ENCODE measurements around the gene CNN1. TPM values are rescaled to one million over a fixed set of nuclear protein-coding genes. Genes with fewer than 3 reads are reported as not detected.
A peak's percentile ranks its signal among the peaks of the same experiment; 100 is the strongest.

The CNN1 gene
- total RNA-seq, 1 donor from 2014 or later = 27.7 TPM

- no peaks in the 10 kb centered on the region for H3K36me3 Mint-ChIP-seq
- H3K27ac Mint-ChIP-seq = peak overlapping the region; percentile 63
- DNase-seq (ENCODE audit: low spot score in 2 of 2, unreplicated experiment in 2 of 2) = no peak
- H3K4me1 Mint-ChIP-seq = peaks cover 16% of the 10 kb centered on the region
- no peaks in the 10 kb centered on the region for H3K27me3 Mint-ChIP-seq (ENCODE audit: low read depth)
- no peak for TF ChIP-seq CTCF (IDR thresholded peaks at IDR 0.05; ENCODE audit: unreplicated experiment)
- H3K9me3 Mint-ChIP-seq = no peaks in the 10 kb centered on the region
- peak overlapping the region; percentile 67 for H3K4me3 Mint-ChIP-seq
These were observed 3.7 kb upstream of the CNN1 start for GRCh38 chr19:11534948-11535347.

- peak; percentile 87 to 94 for DNase-seq (ENCODE audit: low spot score in 2 of 2, unreplicated experiment in 2 of 2)
- Mint-ChIP-seq H3K27me3 (ENCODE audit: low read depth) (no peaks in the 10 kb centered on the region), H3K4me1 (peaks cover 21% of the 10 kb centered on the region), H3K4me3 (peak overlapping the region; percentile 67), H3K9me3 (no peaks in the 10 kb centered on the region), H3K27ac (peak overlapping the region; percentile 93), H3K36me3 (no peaks in the 10 kb centered on the region)
- peak; percentile 93 for TF ChIP-seq CTCF (IDR thresholded peaks at IDR 0.05; ENCODE audit: unreplicated experiment)
These were observed 2.7 kb upstream of the CNN1 start for GRCh38 chr19:11535792-11536595.

GRCh38 chr19:11539495-11540365, 1.1 kb downstream of the CNN1 start:
- Mint-ChIP-seq H3K36me3 (no peaks in the 10 kb centered on the region), H3K4me1 (peaks cover 21% of the 10 kb centered on the region), H3K9me3 (no peaks in the 10 kb centered on the region), H3K27me3 (ENCODE audit: low read depth) (no peaks in the 10 kb centered on the region), H3K27ac (peak overlapping the region; percentile 90), H3K4me3 (peak overlapping the region; percentile 60)
- DNase-seq (ENCODE audit: low spot score in 2 of 2, unreplicated experiment in 2 of 2) = peak in 1 of 2 experiments; percentile 51
- TF ChIP-seq CTCF (IDR thresholded peaks at IDR 0.05; ENCODE audit: unreplicated experiment) = no peak

GRCh38 chr19:11540645-11541044, 2.0 kb downstream of the CNN1 start:
- Mint-ChIP-seq H3K27ac (peak overlapping the region; percentile 81), H3K27me3 (ENCODE audit: low read depth) (no peaks in the 10 kb centered on the region), H3K4me3 (no peak overlapping the region), H3K4me1 (peaks cover 17% of the 10 kb centered on the region), H3K9me3 (no peaks in the 10 kb centered on the region), H3K36me3 (no peaks in the 10 kb centered on the region)
- no peak for DNase-seq (ENCODE audit: low spot score in 2 of 2, unreplicated experiment in 2 of 2)
- TF ChIP-seq CTCF (IDR thresholded peaks at IDR 0.05; ENCODE audit: unreplicated experiment) = no peak

GRCh38 chr19:11541238-11541637, 2.6 kb downstream of the CNN1 start:
- Mint-ChIP-seq H3K4me3 (no peak overlapping the region), H3K27ac (no peak overlapping the region), H3K4me1 (peaks cover 16% of the 10 kb centered on the region), H3K36me3 (no peaks in the 10 kb centered on the region), H3K9me3 (no peaks in the 10 kb centered on the region), H3K27me3 (ENCODE audit: low read depth) (no peaks in the 10 kb centered on the region)
- no peak for TF ChIP-seq CTCF (IDR thresholded peaks at IDR 0.05; ENCODE audit: unreplicated experiment)
- DNase-seq (ENCODE audit: low spot score in 2 of 2, unreplicated experiment in 2 of 2) = no peak

Data from mesothelial cell of epicardium (in vitro differentiated cells).